K562 (cell line): Measurements from ENCODE around the gene ILF3. TPM values are rescaled to one million over a fixed set of nuclear protein-coding genes. Genes with fewer than 3 reads are reported as not detected.

Experiments used
- ATAC-seq: fragments of 200-7000 bp; cut with Tn5 transposase; 3 replicates; pipeline ENCODE4 v1.9.1; 2020; ENCODE audit warnings: moderate library complexity
- BruUV-seq: library from RNA; stranded (reverse); fragments of 400-500 nt; replicated peaks from 2 replicates; lab custom pipeline; 2021; lab: Mats Ljungman, UMichigan
- CTCF ChIA-PET: fragments of 300-600 bp; formaldehyde crosslinking; extraction: SDS; loops from one replicate; lab custom pipeline; 2021; ENCODE audit warnings: low intra/inter-chr PET ratio; lab: Yijun Ruan, JAX
- POLR2A ChIA-PET: fragments of 300-600, 350-650 bp; sonication (Branson Sonifier 250); formaldehyde crosslinking; extraction: SDS; loops from one replicate; lab custom pipeline; 2021; ENCODE audit warnings: antibody characterized with exemption, inconsistent platforms; lab: Yijun Ruan, JAX
- DNase-seq, 4 experiments: peaks; one replicate each; pipeline versions ENCODE4 v3.0.0 to v3.0.0-alpha.2; 2011 to 2018; ENCODE audit warnings: low spot score in 3 of 4, mixed read lengths in 3 of 4; ENCODE audit errors: extremely low read depth in 1 of 4
- FAIRE-seq: peaks from 2 replicates; lab custom pipeline; 2011; peaks lifted over from hg19 to GRCh38; lab: Jason Lieb, UNC
- H2AFZ ChIP-seq: 2 replicates; pipeline ENCODE4 v1.6.0; 2011; ENCODE audit warnings: low read depth, low read length, control low read depth, inconsistent platforms
- H3K27ac ChIP-seq: fragments of 200-600 bp; 3 replicates; pipeline ENCODE4 v1.8.0; 2011; ENCODE audit warnings: low read depth, mild to moderate bottlenecking, control low read depth, inconsistent platforms, low read length, moderate library complexity, mixed read lengths; ENCODE audit errors: extremely low read depth
- H3K27me3 ChIP-seq, 2 experiments: fragments of 300-600 bp in 1 of 2; 2 replicates in 1 of 2; 3 replicates in 1 of 2; pipeline versions ENCODE4 v1.6.0 to v1.8.0; 2011; ENCODE audit warnings: inconsistent platforms in 2 of 2, low read length in 2 of 2, mild to moderate bottlenecking in 1 of 2, mixed read lengths in 1 of 2, moderate library complexity in 1 of 2; ENCODE audit not compliant: control insufficient read depth in 2 of 2, insufficient read depth in 2 of 2
- H3K36me3 ChIP-seq: fragments of 300-600 bp; 3 replicates; pipeline ENCODE4 v1.8.0; 2011; ENCODE audit warnings: mild to moderate bottlenecking, low read length, inconsistent platforms; ENCODE audit not compliant: control insufficient read depth, insufficient read depth
- H3K4me1 ChIP-seq, 2 experiments: fragments of 200-600 bp in 1 of 2; replicated peaks in 1 of 2; 2 replicates in 1 of 2; 3 replicates in 1 of 2; pipeline versions ENCODE4 v1.5.1 to v1.8.0; 2011; ENCODE audit warnings: inconsistent platforms in 2 of 2, low read length in 2 of 2, mild to moderate bottlenecking in 1 of 2, mixed read lengths in 1 of 2, moderate library complexity in 1 of 2; ENCODE audit not compliant: control insufficient read depth in 2 of 2, insufficient read depth in 2 of 2
- H3K4me2 ChIP-seq: 2 replicates; pipeline ENCODE4 v1.6.1; 2011; ENCODE audit warnings: low read length, control low read depth, inconsistent platforms, mixed read lengths; ENCODE audit not compliant: insufficient read depth
- H3K4me3 ChIP-seq: fragments of 200-600 bp; sonication (generic), shearing (Covaris generic); 2 replicates; pipeline ENCODE4 v1.5.1; 2016; ENCODE audit warnings: control low read depth, inconsistent platforms
- H3K79me2 ChIP-seq: fragments of 200-600 bp; 3 replicates; pipeline ENCODE4 v1.8.0; 2011; ENCODE audit warnings: low read length, inconsistent platforms; ENCODE audit not compliant: control insufficient read depth, insufficient read depth
- H3K9ac ChIP-seq, 2 experiments: 2 replicates each; pipeline versions ENCODE4 v1.6.0 to v1.6.1; 2011; ENCODE audit warnings: low read depth in 2 of 2, low read length in 2 of 2, control low read depth in 1 of 2, inconsistent platforms in 1 of 2, mild to moderate bottlenecking in 1 of 2, mixed read lengths in 1 of 2; ENCODE audit not compliant: insufficient read depth in 1 of 2
- H3K9me1 ChIP-seq: one replicate; pipeline ENCODE4 v1.6.0; 2011; ENCODE audit warnings: inconsistent platforms, mild to moderate bottlenecking, low read length, moderate library complexity; ENCODE audit not compliant: control insufficient read depth, insufficient read depth
- H3K9me3 ChIP-seq: replicated peaks from 2 replicates; pipeline ENCODE4 v1.5.1; 2011; ENCODE audit warnings: low read depth, low read length, inconsistent platforms; ENCODE audit not compliant: control insufficient read depth, insufficient read depth
- H4K20me1 ChIP-seq: replicated peaks from 2 replicates; pipeline ENCODE4 v1.6.1; 2011; ENCODE audit warnings: low read length, inconsistent platforms, mixed read lengths; ENCODE audit not compliant: control insufficient read depth, insufficient read depth
- BRD9 ChIP-seq: fragments of 450-650 bp; IDR thresholded peaks from 2 replicates; pipeline ENCODE4 v1.6.1; 2018; ENCODE audit warnings: low read depth; ENCODE audit not compliant: partially characterized antibody
- CLOCK ChIP-seq: fragments of 250-450 bp; sonication (Bioruptor Pico); IDR thresholded peaks from 2 replicates; pipeline ENCODE4 v1.4.0; 2020; ENCODE audit warnings: mild to moderate bottlenecking, moderate library complexity, borderline replicate concordance
- E2F8 ChIP-seq: fragments of 450-650 bp; IDR thresholded peaks from 2 replicates; pipeline ENCODE4 v1.7.1; 2018; ENCODE audit warnings: mild to moderate bottlenecking, low read depth; ENCODE audit not compliant: partially characterized antibody
- HBP1 ChIP-seq: fragments of 450-650 bp; formaldehyde crosslinking; IDR thresholded peaks from 2 replicates; pipeline ENCODE4 v1.4.0; 2022; ENCODE audit warnings: missing genetic modification characterization
- PTRF ChIP-seq: fragments of 450-650 bp; IDR thresholded peaks from 2 replicates; pipeline ENCODE4 v1.6.1; 2016; ENCODE audit warnings: mild to moderate bottlenecking, missing genetic modification characterization, missing compliant biosample characterization
- RBFOX2 ChIP-seq: fragments of 200-400 bp; formaldehyde crosslinking; IDR thresholded peaks from 2 replicates; pipeline ENCODE4 v1.6.1; 2017; ENCODE audit warnings: low read depth, mild to moderate bottlenecking, low read length, moderate library complexity
- RBM22 ChIP-seq: fragments of 200-400 bp; formaldehyde crosslinking; IDR thresholded peaks from 2 replicates; pipeline ENCODE4 v1.6.1; 2018; ENCODE audit warnings: low read length, low read depth; ENCODE audit not compliant: poor library complexity, severe bottlenecking
- WGBS: fragments of 100-300 bp; shearing (Covaris generic); methylation state at CpG from one replicate; pipeline ENCODE4 v1.1.6; 2016; ENCODE audit warnings: low coverage, mixed read lengths; ENCODE audit not compliant: insufficient coverage; ENCODE audit errors: missing lambda C conversion rate; 5-methylcytosine and 5-hydroxymethylcytosine counted together
- in situ Hi-C: fragments of 300-500 bp; cut with MboI; formaldehyde crosslinking; loops from 4 replicates; pipeline ENCODE4 v1.15.0; 2018; ENCODE audit warnings: inconsistent platforms, mixed read lengths
- intact Hi-C: fragments of 100-400 bp; cut with micrococcal nuclease; formaldehyde crosslinking; loops from 2 replicates; pipeline ENCODE4 v1.14.2; 2022
- polyA plus RNA-seq, 8 experiments: library from polyadenylated mRNA; depleted of rRNA in 4 of 8; stranded (reverse) in 5 of 8; unstranded in 3 of 8; fragments of >200 nt; fragmentation: Nextera tagmentation in 2 of 8; fragmentation: Illumina TruSeq in 1 of 8; extraction: Ambion mirVana in 2 of 8; extraction: Trizol in 1 of 8; gene quantifications; 2 replicates each; pipeline versions ENCODE4 v1.2.1 to v1.2.3, GENCODE V29; 2011 to 2014; ENCODE audit warnings: inconsistent platforms in 1 of 8, missing spikeins in 1 of 8
- total RNA-seq, 7 experiments: library from RNA; depleted of rRNA in 6 of 7; stranded (reverse); fragments of >200 nt in 6 of 7; fragmentation: Illumina TruSeq in 2 of 7; extraction: Trizol in 2 of 7; gene quantifications; 2 replicates each; pipeline versions ENCODE4 v1.2.1 to v1.2.3, GENCODE V29; 2011 to 2021; ENCODE audit warnings: low replicate concordance in 1 of 7

The ILF3 gene
- total and polyA plus RNA-seq, 9 of the 15 experiments (the other 6 are each of a cell fraction or from before 2014, with no cell fraction given) = 26.0 to 453 (median 175) TPM

- no peak for TF ChIP-seq HBP1 (CRISPR knock-in tag)
- TF ChIP-seq RBFOX2 = no peak
These were observed 31.1 kb downstream of the ILF3 start (continued) for GRCh38 chr19:10685210-10685609.

- Histone ChIP-seq H3K27ac (no peak overlapping the region), H3K27me3 (no peaks in the 10 kb centered on the region), H2AFZ (no peak overlapping the region), H3K9me1 (peaks cover 3% of the 10 kb centered on the region), H3K79me2 (peaks cover 7% of the 10 kb centered on the region; the same call in 1 of the 3 replicates), H3K4me1 (peaks cover 0 to 17% of the 10 kb centered on the region in 2 experiments; a peak in 1 of 5 replicates), H3K9me3 (no peaks in the 10 kb centered on the region), H3K36me3 (peaks cover 99% of the 10 kb centered on the region), H3K9ac (no peak overlapping the region), H3K4me2 (no peak overlapping the region), H4K20me1 (peaks cover 15% of the 10 kb centered on the region), H3K4me3 (no peak overlapping the region)
- TF ChIP-seq BRD9 (no peak), RBM22 (peak; percentile 70), E2F8 (no peak), PTRF (tag) (no peak), CLOCK (CRISPR knock-in tag) (no peak)
- WGBS = 98% methylated on average over 8 of the region's 10 CpGs
- no TSS peak for BruUV-seq
- no peak for DNase-seq
- ChIA-PET POLR2A (interaction anchor here (1.4 kb wide), 1 partner anchor 9 kb away, joined by 5 read pairs; no protein-coding TSS in a partner anchor), CTCF (no interaction called here)
- intact Hi-C loops = no loop called here
- in situ Hi-C loops = no loop called here
- no peak for ATAC-seq
- no peak for FAIRE-seq
These were observed 32.0 kb downstream of the ILF3 start for GRCh38 chr19:10686193-10686592.
